Measurements from ENCODE around the gene CACNA2D1. TPM values are rescaled to one million over a fixed set of nuclear protein-coding genes. Genes with fewer than 3 reads are reported as not detected.

Gene CACNA2D1
- polyA plus RNA-seq, 12 donors, result 61.9 to 183 (median 140) TPM; not detected in 1

DNA sequence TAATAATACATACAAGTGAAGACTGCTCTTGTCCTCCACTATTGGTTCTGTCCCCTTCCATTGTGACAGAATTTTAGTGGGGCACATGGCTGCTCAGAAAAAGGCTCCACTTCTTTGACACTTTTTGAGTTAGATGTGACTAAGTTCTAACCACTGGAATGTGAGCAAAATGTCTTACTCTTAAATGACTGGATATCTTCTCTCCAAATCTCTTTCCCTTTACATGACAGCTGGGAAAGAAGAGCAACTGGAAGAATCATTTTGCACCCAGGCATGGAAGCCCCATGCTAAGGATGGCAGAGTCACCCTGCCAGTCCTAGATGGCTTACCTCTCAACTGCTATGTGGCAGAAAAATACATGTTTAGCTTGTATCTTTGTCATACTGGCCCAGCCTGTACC, 97.7 kb downstream of the CACNA2D1 start:
- no peak for DNase-seq

GRCh38 chr7:82343716-82344115, 99.9 kb downstream of the CACNA2D1 start:
- DNase-seq, result no peak

- DNase-seq, result no peak
Measured at GRCh38 chr7:82339958-82340357, 103.6 kb downstream of the CACNA2D1 start.

DNA sequence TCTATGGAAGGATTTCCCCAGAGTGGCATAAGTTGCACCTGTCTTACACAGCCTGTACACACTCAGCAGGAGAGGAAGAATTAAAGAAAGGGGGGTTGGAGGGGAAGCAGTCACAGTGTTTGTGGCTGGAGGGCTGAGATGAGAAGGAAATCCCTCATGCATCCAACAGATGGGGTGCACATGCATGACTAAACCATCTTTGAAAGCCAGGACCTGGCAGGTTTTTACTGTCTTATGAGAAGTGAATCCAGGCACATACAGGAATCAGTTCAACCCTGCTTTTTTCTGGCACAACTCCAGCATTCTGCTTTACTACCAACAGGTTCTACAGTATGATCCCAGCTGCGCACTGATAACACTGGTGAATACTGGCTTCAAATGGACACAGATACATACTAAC, 107.7 kb downstream of the CACNA2D1 start:
- DNase-seq, result no peak

DNA sequence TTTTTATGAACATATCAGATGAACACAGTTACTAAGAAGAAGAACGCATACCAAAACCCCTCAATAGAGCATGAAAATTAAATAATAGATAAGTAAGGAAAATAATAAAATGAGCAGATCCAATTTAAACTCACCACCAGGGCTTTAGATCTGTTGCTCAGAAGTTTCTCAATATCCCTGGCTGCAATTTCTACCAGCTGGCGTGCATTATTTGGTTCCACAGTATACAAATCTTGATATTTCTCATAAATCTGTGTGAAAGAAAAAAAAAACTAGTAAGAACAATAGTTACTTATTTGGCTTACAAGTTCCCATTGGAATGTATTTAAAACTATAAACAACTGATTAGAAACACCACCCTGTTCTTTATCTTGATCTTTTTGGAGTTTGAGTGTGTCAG, 108.6 kb downstream of the CACNA2D1 start:
- no peak for DNase-seq

- DNase-seq, result no peak
Measured at GRCh38 chr7:82331234-82331633, 112.3 kb downstream of the CACNA2D1 start.

- DNase-seq, result no peak
Measured at GRCh38 chr7:82330706-82331215, 112.8 kb downstream of the CACNA2D1 start.

- DNase-seq, result no peak
Measured at GRCh38 chr7:82327898-82328297, 115.7 kb downstream of the CACNA2D1 start.

GRCh38 chr7:82325416-82325815, 118.2 kb downstream of the CACNA2D1 start:
- no peak for DNase-seq

GRCh38 chr7:82323806-82324205, 119.8 kb downstream of the CACNA2D1 start:
- DNase-seq, result no peak

- DNase-seq, result peak; percentile 37
Measured at GRCh38 chr7:82319674-82320118, 123.9 kb downstream of the CACNA2D1 start.

DNA sequence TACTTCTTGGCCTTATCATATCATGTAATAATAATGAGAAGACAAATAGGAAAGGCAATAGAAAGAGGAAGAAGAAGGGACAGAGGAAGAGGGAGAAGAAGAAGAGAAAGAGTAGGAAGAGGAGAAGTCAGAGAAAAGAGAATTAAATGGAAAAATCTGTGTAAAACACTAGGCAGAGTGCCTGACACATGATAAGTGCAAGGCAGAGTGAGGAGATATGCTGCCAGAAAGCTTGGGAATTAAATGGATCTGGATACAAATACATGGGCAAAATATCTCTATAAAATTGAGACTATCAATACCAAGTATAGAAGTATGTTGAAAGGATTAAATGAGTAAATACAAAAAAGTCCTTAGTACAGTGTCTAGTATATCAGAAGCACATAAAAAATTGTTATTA, 124.8 kb downstream of the CACNA2D1 start:
- DNase-seq, result no peak

DNA sequence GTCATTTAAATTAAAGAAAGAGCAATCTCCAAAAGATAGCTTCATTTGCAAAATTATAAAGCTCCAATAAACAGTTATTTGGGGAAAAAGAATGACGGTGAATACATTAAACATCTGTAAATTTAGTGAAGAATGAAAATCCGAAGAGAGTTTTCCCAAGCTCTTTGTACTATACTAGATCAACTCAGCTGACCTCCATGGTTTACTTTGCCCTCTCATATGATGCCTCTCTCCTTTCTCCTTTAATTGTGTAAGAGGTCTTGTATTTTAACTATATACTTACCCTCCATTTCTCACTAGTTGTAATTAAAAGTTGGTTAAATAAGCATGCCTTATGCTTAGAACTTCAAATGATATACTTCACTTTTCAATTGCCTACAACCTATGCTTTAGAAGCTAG, 125.8 kb downstream of the CACNA2D1 start:
- no peak for DNase-seq

GRCh38 chr7:82317257-82317721, 126.3 kb downstream of the CACNA2D1 start:
- DNase-seq, result no peak

GRCh38 chr7:82313269-82313668, 130.3 kb downstream of the CACNA2D1 start:
- no peak for DNase-seq

DNA sequence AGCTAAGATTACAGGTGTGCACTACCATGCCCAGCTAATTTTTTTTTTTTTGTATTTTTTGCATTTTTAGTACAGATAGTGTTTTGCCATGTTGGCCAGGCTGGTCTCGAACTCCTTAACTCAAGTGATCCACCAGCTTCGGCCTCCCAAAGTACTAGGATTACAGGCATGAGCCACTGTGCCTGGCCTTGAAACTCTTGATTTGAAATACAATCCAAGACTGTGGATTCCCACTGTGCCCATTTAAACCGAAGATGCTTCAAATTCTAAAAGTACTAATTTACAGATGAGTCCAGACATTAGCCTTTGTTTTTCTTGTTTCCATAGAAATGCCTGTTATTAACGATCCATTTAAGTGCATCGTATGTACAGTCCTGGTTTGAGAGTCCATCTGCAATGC, 130.9 kb downstream of the CACNA2D1 start:
- no peak for DNase-seq

- DNase-seq, result no peak
Measured at GRCh38 chr7:82305347-82306005, 138.1 kb downstream of the CACNA2D1 start.

DNA sequence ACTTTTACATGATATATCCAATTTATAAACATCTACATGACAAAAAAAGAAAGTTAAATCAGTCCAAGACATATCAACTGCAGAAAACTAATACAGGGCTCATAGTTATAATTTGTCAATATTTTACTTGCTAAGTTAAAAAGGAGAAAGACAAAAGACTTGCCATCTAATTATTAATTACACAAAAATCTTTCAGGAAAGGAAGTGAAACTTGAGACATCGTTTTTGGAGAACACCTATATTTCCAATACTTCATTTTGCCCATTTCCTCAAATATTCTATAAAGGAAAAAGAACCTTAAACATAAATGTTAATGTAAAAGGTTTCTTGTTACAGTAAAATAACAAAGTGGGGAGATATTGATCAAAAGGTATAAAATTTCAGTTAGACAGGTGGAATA, 148.7 kb downstream of the CACNA2D1 start:
- no peak for DNase-seq

DNA sequence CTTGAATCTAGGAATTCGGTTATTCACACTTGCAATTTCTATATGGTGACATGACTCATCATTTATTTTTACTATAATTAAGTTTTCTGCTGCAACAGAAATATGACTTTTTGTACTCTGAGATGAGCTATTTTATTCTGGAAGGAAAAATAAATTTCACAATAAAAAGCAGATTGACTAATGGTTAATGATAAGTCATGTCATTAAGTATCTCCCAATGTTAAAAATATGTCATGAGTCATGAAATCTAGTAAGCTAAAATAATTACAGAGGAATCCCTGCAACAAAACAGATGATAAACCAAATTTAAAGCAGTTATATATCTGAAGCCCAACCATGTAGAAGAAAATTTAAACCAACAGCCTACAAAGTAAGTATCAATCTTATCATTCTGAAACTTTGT, 149.2 kb downstream of the CACNA2D1 start:
- DNase-seq, result no peak

GRCh38 chr7:82293467-82293866, 150.1 kb downstream of the CACNA2D1 start:
- DNase-seq, result no peak

GRCh38 chr7:82291931-82292330, 151.6 kb downstream of the CACNA2D1 start:
- DNase-seq, result no peak

DNA sequence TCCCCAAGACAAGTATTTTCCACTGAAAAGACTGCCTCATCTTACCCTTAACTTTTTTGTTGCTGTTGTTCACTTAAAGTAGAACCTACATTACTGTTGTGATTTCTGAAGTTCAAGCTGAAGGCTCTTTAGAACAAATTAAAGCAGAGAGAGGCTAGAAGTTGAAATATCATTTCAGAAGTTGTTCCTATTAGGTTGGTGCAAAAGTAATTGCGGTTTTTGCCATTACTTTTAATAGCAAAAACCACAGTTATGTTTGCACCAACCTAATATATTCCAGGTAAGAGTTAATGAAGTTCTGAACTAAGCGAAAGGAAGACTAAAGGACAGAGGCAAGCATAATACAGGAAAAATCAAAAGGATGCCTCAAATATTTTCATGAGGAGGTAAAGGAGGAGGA, 153.7 kb downstream of the CACNA2D1 start:
- no peak for DNase-seq

DNA sequence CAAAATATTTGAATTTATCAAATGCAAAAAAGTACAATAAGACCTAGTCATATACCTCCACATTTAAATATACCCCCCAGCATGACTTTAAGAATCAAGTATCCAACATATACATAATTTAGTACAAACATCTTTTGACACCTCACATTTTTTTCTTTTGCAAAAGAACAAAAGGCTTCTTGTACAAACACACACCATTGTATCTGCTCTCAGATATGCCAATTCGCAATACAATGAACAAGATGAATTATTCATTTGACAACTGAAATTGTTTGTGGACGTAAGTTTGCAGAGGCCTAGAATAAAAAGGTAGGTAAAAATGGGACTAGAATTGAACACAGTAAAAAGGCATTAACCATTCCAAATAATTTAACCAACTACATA, 154.4 kb downstream of the CACNA2D1 start:
- DNase-seq, result no peak

DNA sequence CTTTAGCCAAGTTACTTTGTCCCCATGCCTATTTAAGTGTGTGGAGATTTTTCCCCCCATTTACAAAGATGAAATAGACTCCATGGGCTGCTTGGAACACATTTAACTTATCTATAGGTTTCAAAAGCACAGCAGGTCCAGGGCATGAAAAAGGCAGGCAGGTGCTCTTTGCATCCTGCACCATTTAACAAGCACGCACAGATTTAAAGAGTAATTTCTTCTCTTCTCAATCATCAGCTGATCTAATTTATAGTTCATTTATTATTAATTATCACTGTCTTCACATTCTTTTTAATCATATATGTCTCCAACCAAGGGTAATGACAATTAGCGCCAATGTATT, 156.8 kb downstream of the CACNA2D1 start:
- peak; percentile 31 for DNase-seq

All from muscle of arm (tissue), 12 donors.